HG03354 (cell line): Measurements from ENCODE around the gene ANKRD63.

ENCODE experiments used
- ATAC-seq: cut with Tn5 transposase; IDR thresholded peaks from one replicate; pipeline ENCODE4 v1.9.1; 2021; ENCODE audit warnings: mild to moderate bottlenecking; ENCODE audit not compliant: unreplicated experiment, poor library complexity, severe bottlenecking

ANKRD63 gene

DNA sequence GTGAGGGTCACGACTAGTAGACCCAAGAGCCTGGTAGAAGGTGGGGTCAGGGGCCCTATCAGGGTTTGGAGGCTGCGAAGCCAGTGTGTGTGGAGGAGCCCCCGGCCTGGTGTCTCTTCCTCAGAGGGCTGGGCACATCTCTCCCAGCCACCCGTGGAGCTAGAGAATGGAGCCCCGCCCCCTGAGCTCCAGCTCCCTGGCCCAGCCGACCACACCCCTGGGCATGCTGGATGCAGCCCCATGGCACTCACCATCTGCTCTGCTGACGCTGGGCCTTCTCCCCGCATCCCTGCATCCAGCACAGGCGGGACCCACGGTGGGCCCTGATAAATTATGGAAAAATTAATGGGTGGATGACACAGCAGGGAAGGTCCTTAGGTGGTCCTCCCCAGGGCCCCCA is 17.5 kb downstream of the ANKRD63 start:
- ATAC-seq = no peak

DNA sequence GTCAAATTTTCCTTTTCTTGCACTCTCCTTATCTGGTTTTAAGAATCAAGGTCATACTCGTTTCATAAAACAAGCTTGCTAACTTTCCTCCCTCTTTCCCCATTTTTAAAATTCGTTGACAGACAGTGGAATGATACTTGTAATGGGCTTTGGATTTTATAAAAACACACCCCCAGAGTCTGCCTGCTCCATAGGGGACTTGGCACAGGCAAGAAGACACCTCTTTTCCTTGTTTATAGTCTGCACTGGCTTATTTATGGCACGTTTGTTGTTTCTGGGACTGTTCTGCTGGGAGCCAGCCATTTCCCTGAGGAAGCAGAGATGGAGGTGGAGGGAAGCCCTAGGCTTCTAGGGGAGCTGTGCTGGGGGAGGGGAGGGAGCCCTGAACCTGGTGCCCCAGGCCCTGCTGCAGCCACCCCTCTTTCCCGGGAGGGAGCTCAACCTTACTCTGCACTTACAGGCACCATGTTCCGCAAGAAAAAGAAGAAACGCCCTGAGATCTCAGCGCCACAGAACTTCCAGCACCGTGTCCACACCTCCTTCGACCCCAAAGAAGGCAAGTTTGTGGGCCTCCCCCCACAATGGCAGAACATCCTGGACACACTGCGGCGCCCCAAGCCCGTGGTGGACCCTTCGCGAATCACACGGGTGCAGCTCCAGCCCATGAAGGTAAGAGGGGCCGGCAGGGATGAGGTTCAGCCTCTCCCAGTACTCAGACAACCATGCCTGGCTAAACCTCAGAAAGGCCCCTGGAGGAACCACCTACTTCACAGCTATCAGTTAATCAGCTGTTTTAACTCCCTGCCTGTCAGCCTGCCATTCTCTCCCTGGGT is 18.3 kb downstream of the ANKRD63 start:
- no peak for ATAC-seq

DNA sequence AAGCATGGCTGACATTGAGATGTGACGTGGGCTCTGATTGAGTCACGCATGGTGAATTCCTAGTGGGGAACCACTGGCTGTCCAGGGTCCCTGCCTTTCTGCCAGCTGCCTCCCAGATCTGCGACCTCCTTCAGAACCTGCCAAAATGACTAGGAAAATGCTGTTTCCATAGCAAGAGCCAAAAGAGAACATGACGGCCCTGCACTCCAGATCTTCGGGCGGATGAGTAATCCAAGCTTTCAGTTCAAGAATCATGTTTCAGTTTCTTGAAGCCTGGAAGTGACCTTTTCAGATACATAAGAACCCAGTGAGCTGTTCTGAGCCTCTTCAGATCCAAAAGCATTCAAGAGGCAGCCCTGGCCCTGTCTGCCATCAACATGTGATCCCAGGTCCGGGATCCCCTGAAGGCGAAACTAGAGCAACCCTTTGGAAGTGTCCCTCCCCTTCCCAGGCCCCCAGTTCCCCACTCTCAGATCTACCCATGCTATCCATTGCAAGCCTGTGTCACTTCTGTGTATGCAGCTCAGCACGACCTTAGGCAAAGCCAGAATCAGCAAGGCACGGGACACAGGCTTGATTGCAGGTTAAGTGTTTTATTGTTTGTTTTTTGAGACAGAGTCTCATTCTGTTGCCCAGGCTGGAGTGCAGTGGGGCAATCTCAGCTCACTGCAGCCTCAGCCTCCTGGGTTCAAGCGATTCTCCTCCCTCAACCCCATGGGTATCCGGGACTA is 19.7 kb downstream of the ANKRD63 start:
- no peak for ATAC-seq

DNA sequence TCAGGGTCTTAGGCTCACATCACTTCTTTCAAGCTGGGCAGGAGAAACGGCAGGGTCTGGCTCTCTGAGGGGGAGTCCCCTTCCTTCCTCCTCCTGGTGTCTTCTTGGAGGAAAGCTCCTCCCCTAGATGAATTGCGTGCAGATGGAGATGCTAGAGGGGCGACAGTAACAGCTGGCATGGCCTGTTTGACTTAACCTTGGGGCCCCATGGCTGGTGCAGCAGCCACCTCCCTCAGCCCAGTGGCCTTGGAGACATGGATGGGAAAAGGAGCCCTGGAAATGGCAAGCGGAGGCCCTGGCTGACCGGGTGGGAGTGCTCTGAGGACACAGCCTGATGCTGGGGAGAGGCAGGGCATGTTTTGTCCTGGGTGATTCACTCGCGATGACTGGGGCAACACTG is 23.8 kb downstream of the ANKRD63 start:
- no peak for ATAC-seq

DNA sequence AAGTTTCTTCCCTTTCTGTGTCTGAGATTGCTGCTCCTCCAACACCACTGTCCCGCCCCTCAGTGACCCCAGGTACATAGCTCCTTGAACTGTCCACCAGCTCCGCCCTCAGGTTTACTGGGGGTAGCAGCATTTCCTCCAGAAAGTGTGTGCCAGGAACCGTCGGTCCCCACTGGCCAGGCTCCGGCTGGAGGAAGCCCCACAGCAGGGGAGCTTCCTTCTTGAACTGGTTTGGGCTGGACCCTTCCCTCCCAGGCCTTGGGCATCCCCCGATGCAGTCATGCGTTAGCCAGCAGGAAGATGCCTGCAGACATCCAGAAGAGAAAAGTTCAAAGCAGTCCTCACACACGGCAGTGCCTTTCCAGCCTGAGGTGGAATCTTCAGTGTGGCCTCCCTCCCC is 24.3 kb downstream of the ANKRD63 start:
- ATAC-seq = no peak

DNA sequence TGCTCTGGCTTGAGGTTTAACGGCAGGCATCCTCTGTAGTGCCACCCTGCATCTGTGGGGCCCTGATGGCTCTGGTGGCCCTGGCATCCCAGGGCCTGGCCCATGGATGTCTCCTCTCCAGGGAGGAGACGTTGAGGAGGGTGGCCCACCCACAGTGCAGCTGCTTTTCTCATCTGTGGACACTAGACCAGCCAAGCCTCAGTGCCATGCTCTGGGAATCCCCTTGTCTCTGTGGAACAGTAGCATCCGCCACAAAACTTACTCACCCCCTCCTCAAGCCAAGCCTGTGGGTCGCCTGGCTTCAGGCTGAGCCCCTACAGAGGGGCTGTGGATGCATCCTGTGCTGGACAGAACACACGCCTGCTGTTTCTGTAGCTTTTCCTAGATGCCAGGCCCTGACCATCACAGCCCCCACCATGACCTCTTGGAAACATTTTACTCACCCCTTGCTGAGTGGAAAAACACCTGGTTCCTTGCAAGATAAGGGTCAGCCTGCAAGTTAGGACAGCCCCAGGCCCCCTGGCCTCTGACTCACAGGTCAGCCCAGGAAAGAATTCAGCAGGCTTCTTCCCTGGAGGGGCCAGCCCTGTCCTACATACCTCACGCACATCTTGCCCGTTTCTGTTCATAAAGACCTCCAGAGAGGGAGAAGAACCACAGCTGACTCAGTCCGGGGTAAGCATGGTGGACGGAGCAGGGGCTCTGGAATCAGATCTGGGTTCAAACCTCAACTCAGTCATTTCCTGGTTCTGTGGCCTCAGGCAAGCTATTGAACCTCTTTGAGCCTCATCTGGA is 25.0 kb downstream of the ANKRD63 start:
- no peak for ATAC-seq

DNA sequence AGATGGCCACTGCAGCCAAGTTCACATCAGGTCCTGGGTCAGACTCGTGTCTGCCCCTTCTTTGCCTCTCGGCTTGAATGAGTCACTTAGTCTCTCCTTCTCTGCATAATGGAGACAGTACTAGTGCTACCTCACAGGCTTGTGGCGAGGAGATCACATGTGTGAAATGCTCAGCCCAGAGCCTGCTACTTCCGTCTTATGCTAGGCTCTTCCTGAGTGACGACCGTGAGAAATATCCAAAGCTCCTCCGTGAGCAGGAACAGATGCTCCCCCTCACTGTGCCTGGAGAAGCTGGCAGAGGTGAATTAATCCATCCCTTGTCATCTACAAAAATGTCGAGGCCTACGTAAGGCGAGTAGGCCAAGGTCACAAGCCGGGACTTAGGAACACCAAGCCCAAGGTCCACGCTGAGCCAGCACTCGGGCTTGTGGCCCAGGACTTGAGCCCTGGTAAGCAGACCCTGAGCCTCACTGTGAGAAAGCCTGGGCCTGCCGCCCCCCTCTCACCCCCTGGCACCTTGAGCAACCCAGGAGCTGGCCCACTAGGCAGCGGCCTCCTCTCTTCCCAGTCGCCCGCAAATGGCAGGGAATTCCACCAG is 26.1 kb downstream of the ANKRD63 start:
- no peak for ATAC-seq

DNA sequence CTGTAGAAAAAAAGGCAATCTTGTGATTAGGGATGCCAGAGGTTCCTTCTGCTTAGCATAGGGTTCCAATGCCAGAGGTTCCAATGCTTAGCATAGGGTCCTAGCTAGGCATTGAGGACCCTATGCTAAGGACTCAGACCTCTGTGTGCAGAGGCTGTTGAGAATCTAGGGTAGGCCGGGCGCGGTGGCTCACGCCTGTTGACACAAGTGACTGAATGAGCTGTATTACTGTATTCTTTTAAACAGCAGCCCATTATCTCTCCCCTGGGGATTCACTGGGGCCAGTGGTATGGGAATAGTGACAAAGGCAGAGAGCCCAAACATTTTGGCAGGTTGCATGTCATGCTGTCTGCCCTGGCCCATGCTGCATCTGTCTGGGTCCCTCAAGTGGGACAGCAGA is 27.8 kb downstream of the ANKRD63 start:
- ATAC-seq = no peak

DNA sequence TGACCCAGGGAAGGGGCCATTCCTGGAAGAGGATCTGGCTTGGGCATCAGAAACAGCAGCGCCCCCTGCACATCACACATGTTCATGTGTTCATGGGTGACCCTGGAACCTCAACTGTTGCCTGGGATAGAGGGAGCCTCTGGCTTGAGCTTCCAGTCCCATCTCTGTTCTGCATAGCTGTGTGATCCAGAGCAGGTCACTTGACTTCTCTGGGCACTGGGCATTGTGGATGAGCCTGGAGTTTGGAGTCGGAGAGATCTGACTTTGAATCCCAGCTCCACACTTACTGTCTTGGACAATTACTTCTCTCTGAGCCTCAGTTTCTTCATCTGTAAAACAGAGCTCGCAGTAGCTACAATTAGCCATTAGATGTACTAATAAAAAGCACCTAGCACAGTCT is 28.4 kb downstream of the ANKRD63 start:
- no peak for ATAC-seq

DNA sequence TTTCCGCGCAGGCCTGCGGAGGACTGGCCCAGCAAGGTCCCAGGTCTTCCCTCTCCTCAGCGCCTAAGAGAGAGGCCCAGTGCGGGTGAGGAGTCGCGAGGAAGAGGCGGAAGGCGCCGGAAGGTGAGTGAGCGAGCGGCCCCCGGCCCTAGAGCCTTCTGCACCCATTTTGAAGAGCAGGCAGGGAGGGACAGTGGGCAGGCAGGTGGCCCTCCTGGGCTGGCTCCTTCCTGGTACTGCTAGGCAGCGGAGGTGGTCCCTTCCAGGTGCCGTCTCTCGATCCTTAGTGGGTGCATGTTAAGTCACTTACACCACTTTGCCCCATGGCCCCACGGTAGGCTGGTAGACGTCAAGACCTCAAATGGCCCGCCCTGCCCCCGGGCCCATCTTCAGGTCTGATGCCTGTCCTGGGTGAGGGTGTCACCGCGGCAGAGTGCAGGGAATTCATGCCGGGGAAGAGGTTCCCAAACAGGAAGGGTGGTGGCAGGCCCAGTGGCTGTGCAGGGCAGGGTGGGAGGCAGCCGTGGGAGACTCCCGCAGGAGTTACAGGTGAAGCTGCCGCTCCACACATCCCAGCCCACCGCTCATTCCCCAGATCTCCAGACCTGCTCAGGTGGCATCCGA is 29.6 kb downstream of the ANKRD63 start:
- ATAC-seq = no peak

DNA sequence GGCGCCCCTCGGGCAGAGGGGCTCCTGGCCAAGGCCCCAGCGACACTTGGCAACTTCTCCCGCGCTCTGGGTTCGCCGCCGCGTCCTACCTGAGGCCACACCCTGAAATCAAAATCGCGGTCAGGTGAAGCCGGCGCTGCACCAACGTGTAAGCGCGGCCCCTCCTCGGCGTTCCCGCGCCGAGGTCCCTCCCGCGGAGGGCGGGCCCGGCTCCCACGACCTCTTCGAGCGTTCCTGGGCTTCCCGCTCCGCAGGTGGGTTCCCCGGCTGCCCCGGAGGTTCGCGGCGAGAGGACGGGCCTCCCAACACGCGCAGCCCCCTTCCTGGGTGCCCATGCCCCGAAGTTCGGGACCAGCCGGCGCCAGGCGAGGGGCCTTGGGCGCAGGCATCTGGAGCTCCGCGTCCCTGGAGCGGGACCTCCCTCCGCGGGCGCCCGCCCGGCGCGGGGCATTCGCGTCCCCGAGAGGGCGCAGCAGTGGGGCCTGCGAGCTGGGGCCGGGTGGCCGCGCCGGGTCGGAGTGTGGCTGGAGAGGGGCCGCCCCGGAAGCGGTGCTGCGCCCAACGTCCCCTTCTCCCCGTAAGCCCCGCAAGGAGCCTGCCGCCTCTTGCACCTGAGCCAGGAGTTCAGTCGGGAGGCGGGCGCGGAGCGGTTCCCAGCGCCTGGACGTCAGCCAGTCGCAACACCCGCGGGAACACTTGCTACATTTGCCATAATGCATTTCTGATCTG is 30.3 kb downstream of the ANKRD63 start:
- ATAC-seq = no peak

DNA sequence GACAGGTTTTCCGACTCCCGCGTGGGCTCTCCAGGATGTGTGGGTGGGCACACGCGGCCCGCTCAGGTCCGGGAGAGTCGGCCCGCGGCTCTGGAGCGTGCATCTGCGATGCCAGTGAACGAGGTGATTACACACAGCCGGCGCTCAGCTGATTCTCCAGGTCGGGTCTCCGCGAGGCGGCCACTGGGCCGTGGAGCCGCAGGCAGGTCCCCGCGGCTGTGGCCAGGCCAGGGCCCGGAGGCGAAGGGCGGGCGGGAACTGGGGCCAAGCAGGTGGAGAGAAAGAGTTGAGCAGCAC is 30.8 kb downstream of the ANKRD63 start:
- ATAC-seq = no peak

DNA sequence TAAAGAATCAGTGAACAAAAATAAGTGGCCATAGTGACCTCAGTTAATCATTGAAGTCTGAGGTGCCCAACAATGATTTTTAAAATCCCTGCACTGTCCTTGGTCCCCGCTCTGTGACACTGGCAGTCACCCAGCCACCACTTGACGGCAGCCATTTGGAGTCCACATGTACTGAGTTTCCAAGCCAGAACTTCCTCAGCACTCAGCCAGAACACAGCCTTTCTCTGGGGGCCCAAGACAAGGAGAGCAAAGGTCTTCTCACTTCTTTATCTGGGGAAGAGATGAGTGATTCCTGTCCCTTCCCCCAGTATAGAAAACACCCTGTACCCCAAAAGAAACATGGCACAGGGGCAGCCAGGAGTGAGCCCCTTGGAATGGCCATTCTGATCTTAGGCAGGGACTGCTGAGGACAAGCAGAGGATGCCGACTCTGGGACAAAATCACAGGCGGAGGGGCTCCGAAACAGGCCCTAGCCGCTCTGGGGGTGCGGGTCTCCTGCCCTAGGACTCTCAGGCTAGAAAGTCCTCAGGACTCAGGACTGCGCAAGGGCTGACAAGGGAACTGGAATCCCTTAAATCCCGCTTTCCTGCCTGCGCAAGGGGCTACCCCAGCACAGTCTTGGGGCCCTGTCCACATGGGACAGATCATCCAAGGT is 31.3 kb downstream of the ANKRD63 start:
- no peak for ATAC-seq

DNA sequence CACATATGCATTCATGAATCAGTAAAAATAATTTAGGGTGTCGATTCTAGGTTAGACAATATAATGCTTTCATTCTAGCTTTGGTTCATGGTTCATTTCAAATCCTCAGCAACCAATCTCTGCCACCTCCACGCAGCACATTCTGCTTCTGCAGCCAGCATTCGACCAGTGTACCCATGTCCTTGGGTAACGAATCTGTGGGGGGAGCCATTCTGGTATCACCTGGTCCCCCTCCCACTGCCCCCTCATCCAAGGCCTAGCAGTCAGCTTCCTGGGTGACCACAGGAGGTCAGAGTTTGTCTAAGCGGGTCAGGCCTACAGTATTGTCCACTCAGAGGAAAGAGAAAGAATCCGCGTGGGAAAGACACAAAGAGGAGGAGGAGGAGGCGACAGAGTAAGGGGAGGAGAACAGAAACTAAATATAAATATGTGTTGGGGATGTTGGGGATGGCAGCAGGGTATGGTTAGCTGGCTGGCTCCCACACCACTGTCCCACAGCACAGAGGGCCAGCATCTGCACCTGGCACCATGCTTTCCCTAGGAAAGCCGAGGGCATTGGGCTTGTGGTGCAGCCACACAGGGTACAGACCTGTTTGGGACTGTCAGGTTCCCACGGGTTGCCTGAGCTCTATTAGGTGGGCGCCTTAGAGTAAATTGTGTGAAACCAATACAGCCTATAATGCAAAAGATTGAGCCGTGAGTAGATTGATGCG is 31.9 kb downstream of the ANKRD63 start:
- no peak for ATAC-seq

DNA sequence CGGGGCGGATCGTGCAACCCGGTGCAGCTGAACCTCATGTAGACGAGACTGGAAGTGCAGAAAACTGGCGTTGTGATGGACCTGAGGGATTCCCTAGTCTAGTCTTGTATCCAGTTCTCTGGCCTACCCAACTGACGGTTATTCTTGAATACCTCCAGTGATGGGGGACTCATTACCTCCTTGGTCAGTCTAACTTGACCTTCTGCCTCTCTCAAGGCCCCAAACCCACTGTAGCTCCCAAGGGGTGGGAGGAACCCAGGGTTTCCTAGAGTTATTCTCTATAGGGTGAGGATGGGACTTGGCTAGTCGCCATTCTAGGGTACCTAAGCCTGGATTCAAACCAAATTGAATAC is 32.6 kb downstream of the ANKRD63 start:
- no peak for ATAC-seq

DNA sequence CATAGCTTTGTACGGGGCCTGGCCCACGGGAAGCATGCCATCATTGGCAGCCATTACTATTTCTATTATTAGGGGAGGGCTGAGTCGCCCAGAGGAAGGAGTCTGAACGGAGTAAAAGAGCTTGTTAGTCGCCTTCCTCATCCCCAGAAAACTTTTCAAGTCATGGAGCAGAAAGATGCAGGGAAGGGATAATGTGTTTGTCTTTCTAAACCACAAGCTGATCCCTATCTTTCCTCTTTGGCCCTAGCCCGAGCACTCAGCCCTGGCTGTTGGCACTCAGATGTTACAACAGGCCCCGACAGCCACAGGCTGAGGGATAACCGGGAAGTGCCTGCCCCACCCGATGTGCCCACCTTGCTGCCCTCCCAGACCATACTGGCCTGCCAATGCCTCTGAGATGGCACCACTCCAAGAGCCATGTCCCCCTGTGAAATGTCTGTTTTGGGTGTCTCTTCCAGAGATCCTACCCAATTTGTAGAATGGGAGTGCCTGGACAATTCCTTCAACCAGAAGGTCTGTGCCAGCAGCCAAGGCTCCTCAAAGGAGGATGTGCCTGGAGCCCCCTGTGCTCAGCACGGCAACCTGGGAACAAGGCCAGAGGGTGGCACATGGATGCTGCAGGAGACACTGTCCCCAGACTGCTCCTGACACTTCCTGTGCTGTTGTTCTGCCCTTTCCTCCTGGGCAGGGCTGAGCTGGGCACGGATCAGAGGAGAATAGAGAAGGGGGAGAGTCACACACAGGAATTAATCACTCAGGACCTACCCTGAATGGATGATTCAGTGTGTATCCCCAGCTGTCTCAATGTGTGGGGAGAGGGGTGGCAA is 33.2 kb downstream of the ANKRD63 start:
- no peak for ATAC-seq

DNA sequence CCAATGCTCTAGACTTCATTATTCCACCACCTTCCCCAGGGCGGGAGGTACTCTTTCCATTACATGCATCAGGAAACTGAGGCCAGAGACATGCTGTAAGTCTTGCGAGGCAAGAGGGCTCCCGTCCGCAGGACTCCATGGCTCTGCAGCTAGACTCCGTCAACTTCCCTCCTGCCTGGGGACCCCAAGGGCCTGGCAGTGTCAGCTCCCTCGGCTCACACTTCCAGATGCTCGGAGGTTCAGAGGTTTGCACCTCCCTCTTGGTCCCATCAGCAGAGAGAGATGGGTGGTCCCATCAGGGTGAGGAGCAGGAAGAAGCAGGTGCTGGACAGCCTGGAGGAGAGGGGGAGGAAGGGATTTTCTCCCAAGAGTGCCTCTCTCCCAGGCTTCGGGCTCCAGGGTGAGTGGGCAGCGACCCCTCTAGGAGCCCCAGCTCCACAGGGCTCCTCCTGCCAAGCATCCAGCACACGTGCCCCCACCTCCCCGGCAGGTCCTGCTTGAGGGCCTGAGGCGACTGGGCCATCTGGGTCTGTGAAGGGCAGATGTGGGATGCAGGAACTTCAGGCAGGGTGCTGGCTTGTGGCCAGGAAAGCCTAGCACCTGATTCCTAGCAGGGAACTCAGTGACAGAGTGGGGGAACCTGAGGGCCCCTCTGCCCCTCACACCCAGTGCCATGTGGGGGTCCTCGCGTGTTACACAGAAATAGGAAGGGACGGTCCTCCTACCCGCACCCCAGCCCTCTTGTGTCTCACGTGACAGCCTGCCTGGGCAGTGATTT is 34.7 kb downstream of the ANKRD63 start:
- ATAC-seq = no peak
